ENCODE measurements around the gene CSTF3.
A peak's percentile ranks its signal among the peaks of the same experiment; 100 is the strongest.

Gene CSTF3

DNA sequence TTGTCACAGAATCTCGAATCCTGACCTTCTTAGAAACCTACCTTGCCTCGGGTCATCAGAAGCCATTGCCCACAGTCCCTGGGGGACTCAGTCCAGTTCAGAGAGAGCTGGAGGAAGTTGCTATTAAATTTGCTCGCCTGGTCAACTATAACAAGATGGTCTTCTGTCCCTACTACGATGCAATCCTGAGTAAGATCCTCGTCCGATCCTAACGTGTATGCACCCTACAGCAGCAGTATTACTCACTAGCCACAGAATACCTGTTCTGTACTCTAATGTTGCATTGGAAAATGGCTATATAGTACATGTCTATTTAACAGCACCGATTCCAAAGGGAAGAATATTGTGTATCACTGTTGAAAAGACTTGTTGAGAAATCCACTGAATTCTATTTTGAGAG lies 88.8 kb downstream of the CSTF3 start:
- Histone ChIP-seq H3K36me3 (ENCODE audit: insufficient read depth) (no peaks in the 10 kb centered on the region), H3K4me2 (no peak overlapping the region), H3K4me3 (IDR thresholded peaks at IDR 0.05; ENCODE audit: insufficient read depth, low read depth, low read length) (no peak overlapping the region), H4K20me1 (ENCODE audit: insufficient read depth) (no peaks in the 10 kb centered on the region), H3K27ac (no peak overlapping the region), H3K27me3 (ENCODE audit: insufficient read depth, low read depth) (no peaks in the 10 kb centered on the region), H2AFZ (ENCODE audit: low read depth) (no peak overlapping the region), H3K4me1 (ENCODE audit: low read depth, poor library complexity, severe bottlenecking) (peaks cover 12% of the 10 kb centered on the region), H3K79me2 (ENCODE audit: insufficient read depth, low read depth) (no peaks in the 10 kb centered on the region), H3K9ac (no peak overlapping the region)
- TF ChIP-seq, protein P1, sequence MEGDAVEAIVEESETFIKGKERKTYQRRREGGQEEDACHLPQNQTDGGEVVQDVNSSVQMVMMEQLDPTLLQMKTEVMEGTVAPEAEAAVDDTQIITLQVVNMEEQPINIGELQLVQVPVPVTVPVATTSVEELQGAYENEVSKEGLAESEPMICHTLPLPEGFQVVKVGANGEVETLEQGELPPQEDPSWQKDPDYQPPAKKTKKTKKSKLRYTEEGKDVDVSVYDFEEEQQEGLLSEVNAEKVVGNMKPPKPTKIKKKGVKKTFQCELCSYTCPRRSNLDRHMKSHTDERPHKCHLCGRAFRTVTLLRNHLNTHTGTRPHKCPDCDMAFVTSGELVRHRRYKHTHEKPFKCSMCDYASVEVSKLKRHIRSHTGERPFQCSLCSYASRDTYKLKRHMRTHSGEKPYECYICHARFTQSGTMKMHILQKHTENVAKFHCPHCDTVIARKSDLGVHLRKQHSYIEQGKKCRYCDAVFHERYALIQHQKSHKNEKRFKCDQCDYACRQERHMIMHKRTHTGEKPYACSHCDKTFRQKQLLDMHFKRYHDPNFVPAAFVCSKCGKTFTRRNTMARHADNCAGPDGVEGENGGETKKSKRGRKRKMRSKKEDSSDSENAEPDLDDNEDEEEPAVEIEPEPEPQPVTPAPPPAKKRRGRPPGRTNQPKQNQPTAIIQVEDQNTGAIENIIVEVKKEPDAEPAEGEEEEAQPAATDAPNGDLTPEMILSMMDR (conservative IDR thresholded peaks at IDR 0.05; ENCODE audit: low read depth, low read length), result no peak

DNA sequence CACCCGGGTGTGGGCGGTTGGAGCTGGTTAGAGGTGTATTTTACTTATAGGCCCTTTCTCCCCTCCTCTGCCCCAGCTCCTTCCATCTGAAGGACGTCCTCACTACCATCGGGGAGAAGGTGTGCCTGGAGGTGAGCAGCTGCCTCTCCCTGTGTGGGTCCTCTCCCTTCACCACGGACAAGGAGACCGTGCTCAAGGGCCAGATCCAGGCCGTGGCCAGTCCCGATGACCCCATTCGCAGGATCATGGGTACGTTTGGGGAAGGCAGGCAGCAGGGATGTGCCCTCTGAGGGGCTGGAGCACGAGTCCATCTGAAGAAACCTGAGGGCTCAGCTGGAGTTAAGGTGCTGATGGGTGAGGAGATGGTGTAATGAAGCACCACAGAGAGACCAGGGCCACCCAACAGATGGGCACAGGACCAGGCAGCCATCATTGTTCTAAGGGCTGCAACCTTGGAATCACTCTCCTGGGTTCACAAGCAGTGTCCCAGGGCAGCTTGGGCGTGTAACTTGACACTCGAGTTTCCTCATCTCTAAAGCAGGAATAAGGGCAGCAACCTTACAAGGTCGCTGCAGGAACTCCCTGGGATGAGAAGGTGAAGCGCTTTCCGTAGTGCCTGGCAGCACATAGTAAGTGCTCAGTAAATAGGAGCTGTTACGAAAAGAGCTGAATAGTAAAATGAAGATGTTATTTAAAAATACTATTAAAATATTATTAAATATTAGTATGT lies 92.5 kb downstream of the CSTF3 start:
- Histone ChIP-seq H3K9ac (no peak overlapping the region), H3K27me3 (ENCODE audit: insufficient read depth, low read depth) (no peaks in the 10 kb centered on the region), H3K4me2 (no peak overlapping the region), H3K4me3 (IDR thresholded peaks at IDR 0.05; ENCODE audit: insufficient read depth, low read depth, low read length) (no peak overlapping the region), H3K36me3 (ENCODE audit: insufficient read depth) (no peaks in the 10 kb centered on the region), H3K4me1 (ENCODE audit: low read depth, poor library complexity, severe bottlenecking) (peaks cover 18% of the 10 kb centered on the region), H4K20me1 (ENCODE audit: insufficient read depth) (no peaks in the 10 kb centered on the region), H3K27ac (no peak overlapping the region), H2AFZ (ENCODE audit: low read depth) (no peak overlapping the region), H3K79me2 (ENCODE audit: insufficient read depth, low read depth) (no peaks in the 10 kb centered on the region)
- TF ChIP-seq, protein P1 (conservative IDR thresholded peaks at IDR 0.05; ENCODE audit: low read depth, low read length), result no peak

DNA sequence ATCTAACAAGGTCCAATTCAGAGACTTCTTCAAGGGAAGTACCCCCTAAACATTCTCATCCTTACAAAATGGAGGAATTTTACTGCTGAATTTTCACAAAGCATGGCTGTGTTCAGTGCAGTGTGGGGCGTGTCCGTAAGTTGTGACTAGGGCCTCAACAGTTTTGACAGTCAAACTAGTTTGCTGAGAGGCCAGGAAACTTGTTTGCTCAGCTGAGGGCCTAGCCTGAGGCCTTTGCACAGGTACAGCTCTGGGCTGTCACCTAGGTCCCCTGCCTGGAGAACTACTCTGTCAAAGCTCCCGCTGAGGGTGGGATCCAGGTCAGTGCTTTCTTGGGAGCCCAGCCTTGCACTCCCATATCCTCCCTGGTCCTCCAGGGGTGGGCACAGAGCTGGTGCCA lies 94.0 kb downstream of the CSTF3 start:
- Histone ChIP-seq H2AFZ (ENCODE audit: low read depth) (no peak overlapping the region), H4K20me1 (ENCODE audit: insufficient read depth) (no peaks in the 10 kb centered on the region), H3K9ac (no peak overlapping the region), H3K79me2 (ENCODE audit: insufficient read depth, low read depth) (no peaks in the 10 kb centered on the region), H3K4me2 (no peak overlapping the region), H3K4me1 (ENCODE audit: low read depth, poor library complexity, severe bottlenecking) (peaks cover 27% of the 10 kb centered on the region), H3K4me3 (IDR thresholded peaks at IDR 0.05; ENCODE audit: insufficient read depth, low read depth, low read length) (no peak overlapping the region), H3K27me3 (ENCODE audit: insufficient read depth, low read depth) (no peaks in the 10 kb centered on the region), H3K27ac (no peak overlapping the region), H3K36me3 (ENCODE audit: insufficient read depth) (no peaks in the 10 kb centered on the region)
- TF ChIP-seq, protein P1 (conservative IDR thresholded peaks at IDR 0.05; ENCODE audit: low read depth, low read length), result no peak

DNA sequence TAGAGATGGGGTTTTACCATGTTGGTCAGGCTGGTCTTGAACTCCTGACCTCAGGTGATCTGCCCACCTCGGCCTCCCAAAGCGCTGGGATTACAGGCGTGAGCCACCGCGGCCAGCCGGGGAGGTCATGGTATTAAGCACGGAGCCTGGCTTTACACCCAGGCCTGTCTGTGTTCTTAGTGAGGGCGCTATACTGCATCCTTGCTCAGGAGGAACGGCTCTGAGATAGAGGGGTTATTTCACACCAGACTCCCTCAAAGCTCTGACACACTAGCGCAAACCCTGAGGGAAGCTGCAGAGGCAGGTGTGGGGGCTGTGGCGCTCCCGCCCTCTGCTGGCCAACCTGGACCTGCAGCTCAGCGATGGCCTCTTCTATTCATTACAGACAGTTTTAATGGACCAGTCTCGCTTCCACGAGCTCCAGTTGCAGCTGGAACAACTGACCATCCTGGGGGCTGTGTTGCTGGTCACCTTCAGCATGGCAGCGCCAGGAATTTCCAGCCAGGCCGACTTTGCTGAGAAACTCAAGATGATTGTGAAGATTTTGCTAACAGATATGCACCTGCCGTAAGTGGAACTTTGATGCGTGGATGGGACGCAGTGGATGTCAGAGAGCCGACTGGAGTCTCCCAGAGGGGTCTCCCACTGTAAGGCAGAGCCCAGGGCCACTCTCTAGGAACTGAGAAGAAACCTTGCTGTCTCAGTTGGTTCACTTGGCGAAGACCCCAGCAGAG lies 95.7 kb downstream of the CSTF3 start:
- Histone ChIP-seq H2AFZ (ENCODE audit: low read depth) (no peak overlapping the region), H3K9ac (no peak overlapping the region), H3K36me3 (ENCODE audit: insufficient read depth) (no peaks in the 10 kb centered on the region), H3K4me2 (no peak overlapping the region), H3K4me1 (ENCODE audit: low read depth, poor library complexity, severe bottlenecking) (peaks cover 16% of the 10 kb centered on the region), H3K27me3 (ENCODE audit: insufficient read depth, low read depth) (no peaks in the 10 kb centered on the region), H3K4me3 (IDR thresholded peaks at IDR 0.05; ENCODE audit: insufficient read depth, low read depth, low read length) (no peak overlapping the region), H3K79me2 (ENCODE audit: insufficient read depth, low read depth) (no peaks in the 10 kb centered on the region), H3K27ac (no peak overlapping the region), H4K20me1 (ENCODE audit: insufficient read depth) (no peaks in the 10 kb centered on the region)
- TF ChIP-seq, protein P1 (conservative IDR thresholded peaks at IDR 0.05; ENCODE audit: low read depth, low read length), result peak; percentile 82
